ENCODE measurements around the gene CYB5R4.

- TF ChIP-seq CTCF (conservative IDR thresholded peaks at IDR 0.05 in 1 of 2, IDR thresholded peaks at IDR 0.05 in 1 of 2; ENCODE audit: low read depth in 1 of 2, low read length in 2 of 2) (no peak), EZH2 (IDR thresholded peaks at IDR 0.05; ENCODE audit: low read length, missing control alignments) (no peak)
Observed at GRCh38 chr6:84003654-84004053, 144.2 kb downstream of the CYB5R4 start.

All from fibroblast of lung (primary cell).